Liver (tissue), 9 donors: Measurements from ENCODE around the gene SLC12A5. TPM values are rescaled to one million over a fixed set of nuclear protein-coding genes. Genes with fewer than 3 reads are reported as not detected.

ENCODE experiments used
- DNase-seq: peaks from one replicate; pipeline ENCODE4 v3.0.0-alpha.2; 2017; ENCODE audit warnings: low spot score
- H3K27ac ChIP-seq, 2 donors: one replicate each; pipeline ENCODE4 v1.7.0; 2013; ENCODE audit warnings: inconsistent platforms in 2 of 2, low read length in 2 of 2, control low read depth in 1 of 2, low read depth in 1 of 2, mild to moderate bottlenecking in 1 of 2
- H3K27me3 ChIP-seq, 4 donors: one replicate each; pipeline versions ENCODE4 v1.6.1 to v1.7.0; 2013; ENCODE audit warnings: low read length in 3 of 4, inconsistent platforms in 1 of 4, mild to moderate bottlenecking in 1 of 4, moderate library complexity in 1 of 4; ENCODE audit not compliant: control insufficient read depth in 4 of 4, insufficient read depth in 4 of 4
- H3K36me3 ChIP-seq, 4 donors: one replicate each; pipeline versions ENCODE4 v1.6.1 to v1.7.0; 2013; ENCODE audit warnings: low read length in 3 of 4, mild to moderate bottlenecking in 3 of 4, low read depth in 1 of 4, moderate library complexity in 1 of 4; ENCODE audit not compliant: control insufficient read depth in 4 of 4, insufficient read depth in 3 of 4
- H3K4me1 ChIP-seq, 4 donors: one replicate each; pipeline versions ENCODE4 v1.6.1 to v1.7.0; 2013; ENCODE audit warnings: low read length in 3 of 4, mild to moderate bottlenecking in 3 of 4, moderate library complexity in 1 of 4; ENCODE audit not compliant: control insufficient read depth in 4 of 4, insufficient read depth in 4 of 4
- H3K4me3 ChIP-seq, 3 donors: one replicate each; pipeline versions ENCODE4 v1.6.1 to v1.7.0; 2013; ENCODE audit warnings: low read length in 3 of 3, control low read depth in 1 of 3, low read depth in 1 of 3, mild to moderate bottlenecking in 1 of 3
- H3K9ac ChIP-seq, 2 donors: one replicate each; pipeline ENCODE4 v1.7.0; 2013; ENCODE audit warnings: low read length in 2 of 2, mild to moderate bottlenecking in 2 of 2, moderate library complexity in 2 of 2, control low read depth in 1 of 2, low read depth in 1 of 2
- H3K9me3 ChIP-seq, 4 donors: one replicate each; pipeline versions ENCODE4 v1.6.1 to v1.7.0; 2013; ENCODE audit warnings: low read length in 3 of 4; ENCODE audit not compliant: control insufficient read depth in 4 of 4
- CTCF ChIP-seq: fragments of 150-350 bp; IDR thresholded peaks from 2 replicates; pipeline ENCODE4 v1.5.1; 2017; ENCODE audit warnings: improper control_type of control experiment, low read depth, low read length; ENCODE audit not compliant: missing input control
- EGR1 ChIP-seq, 2 donors: IDR thresholded peaks; 2 replicates each; pipeline ENCODE4 v1.6.1; 2016 to 2018; ENCODE audit warnings: antibody characterized with exemption in 2 of 2, low read depth in 2 of 2
- FOXA1 ChIP-seq: IDR thresholded peaks from 2 replicates; pipeline ENCODE4 v1.6.1; 2016; ENCODE audit warnings: antibody characterized with exemption
- FOXA2 ChIP-seq: IDR thresholded peaks from 2 replicates; pipeline ENCODE4 v1.6.1; 2016; ENCODE audit warnings: antibody characterized with exemption
- GABPA ChIP-seq, 2 donors: IDR thresholded peaks in 1 of 2; conservative IDR thresholded peaks in 1 of 2; 2 replicates each; pipeline ENCODE4 v1.6.1; 2016; ENCODE audit warnings: antibody characterized with exemption in 2 of 2, mild to moderate bottlenecking in 1 of 2, moderate library complexity in 1 of 2
- HNF4A ChIP-seq, 2 donors: conservative IDR thresholded peaks; 2 replicates each; pipeline ENCODE4 v1.6.1; 2016; ENCODE audit warnings: antibody characterized with exemption in 2 of 2, mild to moderate bottlenecking in 2 of 2
- HNF4G ChIP-seq: IDR thresholded peaks from 2 replicates; pipeline ENCODE4 v1.6.1; 2016; ENCODE audit warnings: antibody characterized with exemption
- JUND ChIP-seq, 2 donors: IDR thresholded peaks; 2 replicates each; pipeline ENCODE4 v1.6.1; 2016; ENCODE audit warnings: antibody characterized with exemption in 2 of 2
- MAX ChIP-seq: IDR thresholded peaks from 2 replicates; pipeline ENCODE4 v1.6.1; 2016; ENCODE audit warnings: antibody characterized with exemption
- NR2F2 ChIP-seq: IDR thresholded peaks from 2 replicates; pipeline ENCODE4 v1.6.1; 2016; ENCODE audit warnings: antibody characterized with exemption
- RAD21 ChIP-seq, 2 donors: IDR thresholded peaks; 2 replicates each; pipeline ENCODE4 v1.6.1; 2016; ENCODE audit warnings: antibody characterized with exemption in 2 of 2, mild to moderate bottlenecking in 2 of 2
- REST ChIP-seq: IDR thresholded peaks from 2 replicates; pipeline ENCODE4 v1.6.1; 2016; ENCODE audit warnings: antibody characterized with exemption, mild to moderate bottlenecking
- RXRA ChIP-seq, 2 donors: IDR thresholded peaks; 2 replicates each; pipeline ENCODE4 v1.6.1; 2017 to 2018; ENCODE audit warnings: antibody characterized with exemption in 2 of 2, mild to moderate bottlenecking in 1 of 2
- SP1 ChIP-seq: IDR thresholded peaks from 2 replicates; pipeline ENCODE4 v1.6.1; 2018; ENCODE audit warnings: antibody characterized with exemption, mild to moderate bottlenecking
- TAF1 ChIP-seq: conservative IDR thresholded peaks from 2 replicates; pipeline ENCODE4 v1.6.1; 2016; ENCODE audit warnings: antibody characterized with exemption, mild to moderate bottlenecking
- YY1 ChIP-seq: IDR thresholded peaks from 2 replicates; pipeline ENCODE4 v1.6.1; 2016; ENCODE audit warnings: antibody characterized with exemption, mild to moderate bottlenecking
- whole genome bisulfite sequencing: extraction: QIAGEN DNeasy Blood & Tissue Kit; methylation state at CpG from one replicate; pipeline ENCODE4 v1.1.7; 2013; 5-methylcytosine and 5-hydroxymethylcytosine counted together
- polyA plus RNA-seq, 2 donors: library from polyadenylated mRNA; stranded (reverse) in 1 of 2; unstranded in 1 of 2; fragments of 200-250 nt in 1 of 2; fragments of >200 nt in 1 of 2; fragmentation: Nextera tagmentation in 1 of 2; extraction: Ambion mirVana in 1 of 2; gene quantifications; one replicate each; pipeline versions ENCODE4 v1.2.1 to v1.2.3, GENCODE V29; 2013 to 2015
- total RNA-seq, 2 donors: library from RNA; depleted of rRNA; stranded (reverse); fragments of >200 nt; gene quantifications; one replicate each; pipeline ENCODE4 v1.2.3, GENCODE V29; 2014
- TF ChIP-seq, protein P1 (sequence below): IDR thresholded peaks from 2 replicates; pipeline ENCODE4 v1.6.1; 2016; ENCODE audit warnings: antibody characterized with exemption
- donor health status: healthy.
- donor health status: healthy.
- donor health status: healthy.
- donor health status: healthy.
- donor health status: healthy.

Gene SLC12A5
- total and polyA plus RNA-seq, 4 donors, result 0.33 to 1.5 TPM; not detected in 2

- Histone ChIP-seq H3K27ac (no peak overlapping the region), H3K4me3 (no peak overlapping the region), H3K4me1 (peaks cover 0 to 7% (median 3%) of the 10 kb centered on the region in 4 donors), H3K27me3 (peaks cover 0 to 20% (median 10%) of the 10 kb centered on the region in 4 donors), H3K36me3 (no peaks in the 10 kb centered on the region), H3K9ac (no peak overlapping the region), H3K9me3 (no peaks in the 10 kb centered on the region)
- TF ChIP-seq SP1 (no peak), NR2F2 (no peak), FOXA2 (no peak), TAF1 (no peak), GABPA (IDR thresholded peaks at IDR 0.05 in 1 of 2, conservative IDR thresholded peaks at IDR 0.05 in 1 of 2) (no peak), JUND (IDR thresholded peaks at IDR 0.05) (no peak), MAX (no peak), REST (no peak), FOXA1 (no peak), RXRA (IDR thresholded peaks at IDR 0.05) (no peak), EGR1 (IDR thresholded peaks at IDR 0.05; ENCODE audit: low read depth in 2 of 2) (no peak), YY1 (no peak), RAD21 (IDR thresholded peaks at IDR 0.05) (no peak), CTCF (no peak), HNF4G (no peak), HNF4A (conservative IDR thresholded peaks at IDR 0.05) (no peak)
- TF ChIP-seq, protein P1, sequence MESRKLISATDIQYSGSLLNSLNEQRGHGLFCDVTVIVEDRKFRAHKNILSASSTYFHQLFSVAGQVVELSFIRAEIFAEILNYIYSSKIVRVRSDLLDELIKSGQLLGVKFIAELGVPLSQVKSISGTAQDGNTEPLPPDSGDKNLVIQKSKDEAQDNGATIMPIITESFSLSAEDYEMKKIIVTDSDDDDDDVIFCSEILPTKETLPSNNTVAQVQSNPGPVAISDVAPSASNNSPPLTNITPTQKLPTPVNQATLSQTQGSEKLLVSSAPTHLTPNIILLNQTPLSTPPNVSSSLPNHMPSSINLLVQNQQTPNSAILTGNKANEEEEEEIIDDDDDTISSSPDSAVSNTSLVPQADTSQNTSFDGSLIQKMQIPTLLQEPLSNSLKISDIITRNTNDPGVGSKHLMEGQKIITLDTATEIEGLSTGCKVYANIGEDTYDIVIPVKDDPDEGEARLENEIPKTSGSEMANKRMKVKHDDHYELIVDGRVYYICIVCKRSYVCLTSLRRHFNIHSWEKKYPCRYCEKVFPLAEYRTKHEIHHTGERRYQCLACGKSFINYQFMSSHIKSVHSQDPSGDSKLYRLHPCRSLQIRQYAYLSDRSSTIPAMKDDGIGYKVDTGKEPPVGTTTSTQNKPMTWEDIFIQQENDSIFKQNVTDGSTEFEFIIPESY, result no peak
- WGBS, result 59% methylated on average over 5 of the region's 5 CpGs
- DNase-seq, result no peak
Measured at GRCh38 chr20:46035253-46035652, 6.2 kb downstream of the SLC12A5 start.

DNA sequence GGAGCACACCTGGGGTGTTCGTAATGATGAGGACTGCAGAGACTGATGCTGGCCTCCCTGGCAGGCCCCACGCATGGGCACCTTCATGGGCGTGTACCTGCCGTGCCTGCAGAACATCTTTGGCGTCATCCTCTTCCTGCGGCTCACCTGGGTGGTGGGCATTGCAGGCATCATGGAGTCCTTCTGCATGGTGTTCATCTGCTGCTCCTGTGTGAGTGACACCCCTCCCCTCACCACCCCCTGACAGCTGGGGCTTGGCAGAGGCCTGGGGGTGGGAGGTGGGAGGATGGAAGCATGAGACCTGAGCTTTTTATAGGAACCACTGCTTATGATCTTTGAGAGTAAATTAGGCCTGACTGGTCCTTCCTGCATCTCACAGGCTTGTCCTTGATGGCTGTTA, 6.7 kb downstream of the SLC12A5 start:
- no peak for DNase-seq
- H3K27ac ChIP-seq, result no peak overlapping the region
- peaks cover 0 to 7% (median 3%) of the 10 kb centered on the region in 4 donors for H3K4me1 ChIP-seq
- H3K36me3 ChIP-seq, result no peaks in the 10 kb centered on the region
- H3K27me3 ChIP-seq, result peaks cover 0 to 17% (median 7%) of the 10 kb centered on the region in 4 donors
- no peak overlapping the region for H3K4me3 ChIP-seq
- WGBS, result 66% methylated on average over 6 of the region's 6 CpGs
- H3K9ac ChIP-seq, result no peak overlapping the region
- H3K9me3 ChIP-seq, result no peaks in the 10 kb centered on the region
- TF ChIP-seq REST (no peak), GABPA (IDR thresholded peaks at IDR 0.05 in 1 of 2, conservative IDR thresholded peaks at IDR 0.05 in 1 of 2) (no peak), HNF4A (conservative IDR thresholded peaks at IDR 0.05) (no peak), RAD21 (IDR thresholded peaks at IDR 0.05) (no peak), JUND (IDR thresholded peaks at IDR 0.05) (no peak), TAF1 (no peak), HNF4G (no peak), FOXA1 (no peak), SP1 (no peak)
- TF ChIP-seq, protein P1, result no peak
